Gastrocnemius medialis (tissue), 4 donors: ENCODE data around the gene TMEM17. TPM values are rescaled to one million over a fixed set of nuclear protein-coding genes. Genes with fewer than 3 reads are reported as not detected.

ENCODE experiments used
- ATAC-seq, 2 donors: fragments of 150-250 bp; one replicate each; pipeline ENCODE4 v1.9.1; 2016
- DNase-seq, 2 donors: peaks; one replicate each; pipeline ENCODE4 v3.0.0-alpha.2; 2019
- H3K27ac ChIP-seq, 4 donors: fragments of 200-600 bp; sonication (generic); 1 replicate in 1 of 4; 2 replicates in 3 of 4; pipeline ENCODE4 v1.5.1; 2016 to 2018; ENCODE audit warnings: mild to moderate bottlenecking in 2 of 4, moderate library complexity in 1 of 4
- H3K27me3 ChIP-seq, 3 donors: fragments of 200-600 bp; sonication (generic) in 2 of 3; 1 replicate in 1 of 3; 2 replicates in 2 of 3; pipeline versions ENCODE4 v1.5.1 to v1.6.0; 2016 to 2019; ENCODE audit warnings: mild to moderate bottlenecking in 1 of 3, moderate library complexity in 1 of 3
- H3K36me3 ChIP-seq, 2 donors: fragments of 200-600 bp; sonication (generic) in 1 of 2; one replicate each; pipeline ENCODE4 v1.5.1; 2017 to 2018
- H3K4me1 ChIP-seq, 2 donors: fragments of 200-600 bp; sonication (generic) in 1 of 2; one replicate each; pipeline ENCODE4 v1.5.1; 2016 to 2017; ENCODE audit warnings: mild to moderate bottlenecking in 2 of 2
- H3K4me3 ChIP-seq, 4 donors: fragments of 200-600 bp; sonication (generic) in 3 of 4; 1 replicate in 1 of 4; 2 replicates in 3 of 4; pipeline ENCODE4 v1.5.1; 2016 to 2019; ENCODE audit warnings: mild to moderate bottlenecking in 2 of 4
- H3K9me3 ChIP-seq, 3 donors: fragments of 200-600 bp; sonication (generic) in 2 of 3; 1 replicate in 1 of 3; 2 replicates in 2 of 3; pipeline ENCODE4 v1.5.1; 2016 to 2019
- CTCF ChIP-seq, 5 experiments: fragments of 450-650 bp in 3 of 5; fragments of 200-600 bp in 2 of 5; sonication (generic) in 2 of 5; IDR thresholded peaks in 4 of 5; conservative IDR thresholded peaks in 1 of 5; 1 replicate in 4 of 5; 2 replicates in 1 of 5; pipeline ENCODE4 v1.5.1; 2016 to 2019; ENCODE audit warnings: antibody characterized with exemption in 5 of 5, mild to moderate bottlenecking in 3 of 5, moderate library complexity in 3 of 5
- POLR2A ChIP-seq, 2 donors: fragments of 450-650 bp; IDR thresholded peaks; one replicate each; pipeline ENCODE4 v1.6.1; 2017; ENCODE audit warnings: antibody characterized with exemption in 2 of 2, mild to moderate bottlenecking in 2 of 2, moderate library complexity in 2 of 2
- in situ Hi-C, 4 donors: fragments of 200-750 bp; cut with MboI; loops; one replicate each; pipeline versions ENCODE4 v1.15.0 to v1.8.0; 2017; ENCODE audit warnings: low sequenced_read_pairs in 4 of 4
- intact Hi-C: fragments of 100-400 bp; cut with DNase I; formaldehyde crosslinking; loops from one replicate; pipeline ENCODE4 v1.15.1; 2023; ENCODE audit warnings: low total_unique reads
- total RNA-seq, 4 donors: library from RNA; depleted of rRNA; stranded (reverse); fragments of >200 nt; gene quantifications; one replicate each; pipeline versions ENCODE4 v1.1.0 to v1.2.3, GENCODE V29; 2016

TMEM17 gene
- total RNA-seq, 4 donors from 2014 or later = 0.15 to 1.8 (median 0.51) TPM

- H3K36me3 ChIP-seq = no peaks in the 10 kb centered on the region
- no peaks in the 10 kb centered on the region for H3K27me3 ChIP-seq
- H3K4me1 ChIP-seq = peaks cover 3 to 7% of the 10 kb centered on the region in 2 donors
- H3K27ac ChIP-seq = no peak overlapping the region
- ATAC-seq (no peak), DNase-seq (no peak)
- intact Hi-C loops = loop anchor here (5.0 to 10.0 kb wide), 2 partner anchors 48 to 246 kb away; partner anchors contain the start of genes EHBP1 and TMEM17
- H3K9me3 ChIP-seq = no peaks in the 10 kb centered on the region
- no peak for TF ChIP-seq POLR2A (IDR thresholded peaks at IDR 0.05)
- TF ChIP-seq CTCF (IDR thresholded peaks at IDR 0.05 in 4 of 5, conservative IDR thresholded peaks at IDR 0.05 in 1 of 5) = no peak
- in situ Hi-C loops = loop anchor here in 2 of 4 donors (5.0 kb wide), 2 partner anchors 313 to 318 kb away; no protein-coding TSS in a partner anchor
- H3K4me3 ChIP-seq = no peak overlapping the region
Observed at GRCh38 chr2:62459106-62459505, 46.9 kb downstream of the TMEM17 start.

GRCh38 chr2:62458671-62459081, 47.3 kb downstream of the TMEM17 start:
- Histone ChIP-seq H3K36me3 (no peaks in the 10 kb centered on the region), H3K4me3 (no peak overlapping the region), H3K27ac (no peak overlapping the region), H3K27me3 (no peaks in the 10 kb centered on the region), H3K9me3 (no peaks in the 10 kb centered on the region), H3K4me1 (peaks cover 3 to 7% of the 10 kb centered on the region in 2 donors)
- in situ Hi-C loops (loop anchor here in 2 of 4 donors (5.0 kb wide), 2 partner anchors 314 to 319 kb away; no protein-coding TSS in a partner anchor), intact Hi-C loops (loop anchor here (5.0 to 10.0 kb wide), 2 partner anchors 49 to 246 kb away; partner anchors contain the start of genes EHBP1 and TMEM17)
- DNase-seq (peak; percentile 27 to 40), ATAC-seq (no peak)
- TF ChIP-seq CTCF (IDR thresholded peaks at IDR 0.05 in 4 of 5, conservative IDR thresholded peaks at IDR 0.05 in 1 of 5) (no peak), POLR2A (IDR thresholded peaks at IDR 0.05) (no peak)

GRCh38 chr2:62458206-62458641, 47.8 kb downstream of the TMEM17 start:
- intact Hi-C loops = loop anchor here (5.0 to 10.0 kb wide), 2 partner anchors 49 to 247 kb away; partner anchors contain the start of genes EHBP1 and TMEM17
- Histone ChIP-seq H3K27ac (no peak overlapping the region), H3K36me3 (no peaks in the 10 kb centered on the region), H3K4me3 (no peak overlapping the region), H3K27me3 (no peaks in the 10 kb centered on the region), H3K4me1 (peaks cover 3 to 7% of the 10 kb centered on the region in 2 donors), H3K9me3 (no peaks in the 10 kb centered on the region)
- in situ Hi-C loops = loop anchor here in 2 of 4 donors (5.0 kb wide), 2 partner anchors 314 to 319 kb away; no protein-coding TSS in a partner anchor
- no peak for ATAC-seq
- no peak for DNase-seq
- TF ChIP-seq CTCF (IDR thresholded peaks at IDR 0.05 in 4 of 5, conservative IDR thresholded peaks at IDR 0.05 in 1 of 5) (no peak), POLR2A (IDR thresholded peaks at IDR 0.05) (no peak)

GRCh38 chr2:62457556-62457955, 48.4 kb downstream of the TMEM17 start:
- Histone ChIP-seq H3K36me3 (no peaks in the 10 kb centered on the region), H3K9me3 (no peaks in the 10 kb centered on the region), H3K4me1 (peaks cover 3 to 7% of the 10 kb centered on the region in 2 donors), H3K4me3 (peak overlapping the region; percentile 63 to 99 (median 75)), H3K27me3 (no peaks in the 10 kb centered on the region), H3K27ac (peak overlapping the region in 1 of 4 donors; percentile 56)
- in situ Hi-C loops (loop anchor here in 2 of 4 donors (5.0 kb wide), 2 partner anchors 315 to 320 kb away; no protein-coding TSS in a partner anchor), intact Hi-C loops (loop anchor here (1.0 to 10.0 kb wide), 3 partner anchors 50 to 318 kb away; partner anchors contain the start of genes EHBP1 and TMEM17)
- ATAC-seq (no peak), DNase-seq (no peak)
- TF ChIP-seq POLR2A (IDR thresholded peaks at IDR 0.05) = no peak
- no peak for TF ChIP-seq CTCF (IDR thresholded peaks at IDR 0.05 in 4 of 5, conservative IDR thresholded peaks at IDR 0.05 in 1 of 5)
